BE2C (cell line): ENCODE results near the gene SERPINA5.

Experiments used
- DNase-seq: peaks from one replicate; pipeline ENCODE4 v3.0.0-alpha.2; 2020
- H3K27me3 ChIP-seq: fragments of 250-450 bp; sonication (Bioruptor Pico); 2 replicates; pipeline ENCODE4 v1.5.1; 2020; ENCODE audit warnings: mild to moderate bottlenecking
- H3K36me3 ChIP-seq: fragments of 250-450 bp; sonication (Bioruptor Pico); 2 replicates; pipeline ENCODE4 v1.5.1; 2020; ENCODE audit warnings: mild to moderate bottlenecking
- H3K4me1 ChIP-seq: fragments of 250-450 bp; sonication (Bioruptor Pico); 2 replicates; pipeline ENCODE4 v1.5.1; 2020
- H3K4me3 ChIP-seq: 2 replicates; pipeline ENCODE4 v1.5.1; 2011; ENCODE audit warnings: low read depth, low read length
- H3K9me3 ChIP-seq: fragments of 250-450 bp; sonication (Bioruptor Pico); 2 replicates; pipeline ENCODE4 v1.5.1; 2020
- CTCF ChIP-seq: IDR thresholded peaks from 2 replicates; pipeline ENCODE4 v1.5.1; 2012; ENCODE audit warnings: mild to moderate bottlenecking, low read depth, low read length

The SERPINA5 gene

GRCh38 chr14:94543449-94544124 is 37.6 kb upstream of the SERPINA5 start:
- H3K4me1 ChIP-seq, result no peaks in the 10 kb centered on the region
- H3K9me3 ChIP-seq, result no peaks in the 10 kb centered on the region
- TF ChIP-seq CTCF, result no peak
- no peak overlapping the region for H3K4me3 ChIP-seq
- no peaks in the 10 kb centered on the region for H3K27me3 ChIP-seq
- DNase-seq, result no peak
- H3K36me3 ChIP-seq, result no peaks in the 10 kb centered on the region

- no peak for TF ChIP-seq CTCF
- Histone ChIP-seq H3K4me1 (no peaks in the 10 kb centered on the region), H3K9me3 (no peaks in the 10 kb centered on the region), H3K27me3 (no peaks in the 10 kb centered on the region), H3K36me3 (no peaks in the 10 kb centered on the region), H3K4me3 (no peak overlapping the region)
- no peak for DNase-seq
Observed at GRCh38 chr14:94544726-94545125, 36.5 kb upstream of the SERPINA5 start.

GRCh38 chr14:94545131-94545841 is 35.9 kb upstream of the SERPINA5 start:
- no peak overlapping the region for H3K4me3 ChIP-seq
- H3K4me1 ChIP-seq, result no peaks in the 10 kb centered on the region
- no peaks in the 10 kb centered on the region for H3K9me3 ChIP-seq
- no peaks in the 10 kb centered on the region for H3K36me3 ChIP-seq
- TF ChIP-seq CTCF, result no peak
- no peak for DNase-seq
- H3K27me3 ChIP-seq, result no peaks in the 10 kb centered on the region

GRCh38 chr14:94547151-94547680 is 34.0 kb upstream of the SERPINA5 start:
- Histone ChIP-seq H3K9me3 (no peaks in the 10 kb centered on the region), H3K4me3 (no peak overlapping the region), H3K4me1 (no peaks in the 10 kb centered on the region), H3K36me3 (no peaks in the 10 kb centered on the region), H3K27me3 (no peaks in the 10 kb centered on the region)
- no peak for DNase-seq
- TF ChIP-seq CTCF, result no peak

GRCh38 chr14:94547726-94548125 is 33.5 kb upstream of the SERPINA5 start:
- Histone ChIP-seq H3K4me3 (no peak overlapping the region), H3K4me1 (no peaks in the 10 kb centered on the region), H3K36me3 (no peaks in the 10 kb centered on the region), H3K9me3 (no peaks in the 10 kb centered on the region), H3K27me3 (no peaks in the 10 kb centered on the region)
- no peak for DNase-seq
- no peak for TF ChIP-seq CTCF
